Measurements from ENCODE around the gene EPG5. TPM values are rescaled to one million over a fixed set of nuclear protein-coding genes. Genes with fewer than 3 reads are reported as not detected.

Gene EPG5
- total and polyA plus RNA-seq, 10 of the 15 experiments (the other 5 are each of a cell fraction or from before 2014, with no cell fraction given), result 1.9 to 27.7 (median 9.0) TPM

GRCh38 chr18:45901654-45902210 lies 65.4 kb downstream of the EPG5 start:
- Histone ChIP-seq H3K27me3 (replicated peaks in 1 of 2; ENCODE audit: control insufficient read depth in 2 of 2, insufficient read depth in 2 of 2, low read length in 1 of 2) (no peaks in the 10 kb centered on the region), H3K9me3 (replicated peaks; ENCODE audit: control insufficient read depth, insufficient read depth, low read length) (no peaks in the 10 kb centered on the region), H3K4me2 (ENCODE audit: control insufficient read depth, insufficient read depth) (no peak overlapping the region), H3K9ac (ENCODE audit: control insufficient read depth, insufficient read depth, low read length) (no peak overlapping the region), H3K27ac (ENCODE audit: control insufficient read depth, insufficient read depth) (no peak overlapping the region), H4K20me1 (ENCODE audit: control insufficient read depth, insufficient read depth) (no peaks in the 10 kb centered on the region), H3K36me3 (ENCODE audit: control insufficient read depth in 2 of 2, insufficient read depth in 2 of 2, low read length in 1 of 2) (peaks cover 6 to 22% of the 10 kb centered on the region in 2 experiments), H3K4me1 (ENCODE audit: control insufficient read depth, insufficient read depth, low read length) (no peaks in the 10 kb centered on the region), H3K79me2 (ENCODE audit: control insufficient read depth, insufficient read depth, low read length) (no peaks in the 10 kb centered on the region), H3K4me3 (no peak overlapping the region), H2AFZ (ENCODE audit: control insufficient read depth, low read depth, low read length) (no peak overlapping the region)
- DNase-seq (ENCODE audit: low read depth, low spot score) (no peak), ATAC-seq (no peak), FAIRE-seq (no peak)
- WGBS (ENCODE audit: insufficient coverage, insufficient replicate concordance, low lambda C conversion rate, missing lambda C conversion rate), result 91% methylated on average over 1 of the region's 1 CpG
- in situ Hi-C loops (cut with MboI), result no loop called here
- ChIA-PET POLR2A (no interaction called here), SMC1A (ENCODE audit: uncharacterized antibody, unreplicated experiment) (no interaction called here), CTCF (interaction anchor here (0.8 to 2.3 kb wide), 2 partner anchors 21 to 179 kb away, joined by 3 to 8 read pairs; no protein-coding TSS in a partner anchor), RAD21 (ENCODE audit: unreplicated experiment) (interaction anchor here (0.8 to 1.2 kb wide), 3 partner anchors 33 to 240 kb away, joined by 3 read pairs; no protein-coding TSS in a partner anchor)
- BruUV-seq (replicated peaks), result no TSS peak
- intact Hi-C loops (cut with micrococcal nuclease; ENCODE audit: unreplicated experiment), result no loop called here
- no peak for TF ChIP-seq BCLAF1 (IDR thresholded peaks at IDR 0.05)
- no peak for TF ChIP-seq SMAD5 (IDR thresholded peaks at IDR 0.05; ENCODE audit: low read depth)
- no peak for TF ChIP-seq PAX8 (IDR thresholded peaks at IDR 0.05)
- no peak for TF ChIP-seq CEBPZ (IDR thresholded peaks at IDR 0.05; ENCODE audit: low read depth, low read length)
- TF ChIP-seq RFX5 (IDR thresholded peaks at IDR 0.05; ENCODE audit: low read depth, low read length), result no peak
- TF ChIP-seq ZBTB40 (IDR thresholded peaks at IDR 0.05; ENCODE audit: borderline replicate concordance), result no peak
- TF ChIP-seq EP300 (IDR thresholded peaks at IDR 0.05; ENCODE audit: borderline replicate concordance in 1 of 2, control insufficient read depth in 1 of 2, low read depth in 2 of 2, low read length in 2 of 2), result no peak
- TF ChIP-seq ZBTB11 (CRISPR knock-in tag; IDR thresholded peaks at IDR 0.05), result no peak
